Midbrain (tissue), 1 donor: ENCODE results near the gene TCERG1L.

Experiments used
- DNase-seq: peaks from one replicate; lab custom pipeline; 2025; lab: John Stamatoyannopoulos, UW

Gene TCERG1L

DNA sequence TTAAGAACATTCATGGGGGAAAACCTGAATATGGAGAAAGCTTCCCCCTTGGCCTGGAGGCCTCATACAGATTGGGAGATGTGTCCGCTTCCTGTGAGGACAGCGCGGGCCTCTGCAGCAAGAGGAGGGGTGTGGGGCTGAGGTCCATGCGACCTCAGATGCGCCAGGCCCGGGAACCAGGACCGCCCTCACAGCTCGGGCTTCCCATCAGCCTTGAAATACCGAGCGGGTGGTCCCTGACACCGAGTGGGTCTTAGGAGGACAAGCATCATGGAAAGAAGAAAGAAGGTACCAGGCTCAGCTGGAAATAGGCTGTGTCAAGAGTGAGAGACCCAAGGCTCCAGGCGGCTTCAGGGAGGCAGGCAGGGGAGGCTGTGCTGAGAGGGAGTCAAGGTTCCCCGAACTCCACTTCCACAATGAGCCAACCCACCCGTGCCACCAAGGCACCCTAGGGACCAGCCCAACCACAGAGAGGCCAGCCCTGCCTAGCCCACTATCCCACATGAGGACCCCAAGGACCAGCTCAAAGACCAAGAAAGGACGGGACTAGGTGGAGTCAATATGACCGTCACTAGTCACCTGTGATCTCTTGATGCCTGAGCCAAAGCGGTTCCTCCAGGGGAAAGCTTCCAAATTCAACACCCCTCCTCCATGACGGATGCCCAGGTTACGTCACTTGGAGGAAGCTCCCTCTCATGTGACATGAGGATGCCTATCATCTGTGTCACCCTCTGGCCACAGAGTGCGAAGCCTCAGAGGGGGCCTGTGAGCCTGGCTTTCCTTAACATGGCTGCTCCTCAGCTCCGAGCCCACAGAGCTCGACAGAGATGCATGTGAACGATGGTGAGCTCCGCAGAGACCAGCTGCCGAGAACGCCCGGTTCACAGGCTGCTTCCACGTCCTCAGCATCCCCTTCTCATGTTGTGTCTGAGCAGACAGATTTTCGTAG, 103.7 kb downstream of the TCERG1L start:
- DNase-seq = no peak

DNA sequence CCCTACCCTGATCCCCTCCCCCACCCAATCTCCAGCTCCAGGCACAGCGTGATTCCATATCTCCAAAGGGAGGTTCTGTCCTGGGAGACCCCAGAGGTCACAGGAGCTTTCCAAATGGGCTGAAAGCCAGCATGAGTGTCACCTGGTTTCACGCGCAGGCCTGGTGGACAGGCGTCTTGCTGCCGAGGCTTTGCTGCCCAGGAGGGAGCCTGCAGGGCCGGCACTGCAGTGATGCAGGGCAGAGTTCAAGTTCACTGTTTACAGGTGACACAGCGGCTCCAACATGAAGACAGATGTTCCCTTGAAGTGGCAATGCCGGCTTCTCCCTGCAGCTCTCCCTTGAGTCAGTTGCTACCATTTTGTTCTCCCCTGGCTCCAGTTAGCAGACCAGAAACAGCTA, 104.3 kb downstream of the TCERG1L start:
- no peak for DNase-seq

DNA sequence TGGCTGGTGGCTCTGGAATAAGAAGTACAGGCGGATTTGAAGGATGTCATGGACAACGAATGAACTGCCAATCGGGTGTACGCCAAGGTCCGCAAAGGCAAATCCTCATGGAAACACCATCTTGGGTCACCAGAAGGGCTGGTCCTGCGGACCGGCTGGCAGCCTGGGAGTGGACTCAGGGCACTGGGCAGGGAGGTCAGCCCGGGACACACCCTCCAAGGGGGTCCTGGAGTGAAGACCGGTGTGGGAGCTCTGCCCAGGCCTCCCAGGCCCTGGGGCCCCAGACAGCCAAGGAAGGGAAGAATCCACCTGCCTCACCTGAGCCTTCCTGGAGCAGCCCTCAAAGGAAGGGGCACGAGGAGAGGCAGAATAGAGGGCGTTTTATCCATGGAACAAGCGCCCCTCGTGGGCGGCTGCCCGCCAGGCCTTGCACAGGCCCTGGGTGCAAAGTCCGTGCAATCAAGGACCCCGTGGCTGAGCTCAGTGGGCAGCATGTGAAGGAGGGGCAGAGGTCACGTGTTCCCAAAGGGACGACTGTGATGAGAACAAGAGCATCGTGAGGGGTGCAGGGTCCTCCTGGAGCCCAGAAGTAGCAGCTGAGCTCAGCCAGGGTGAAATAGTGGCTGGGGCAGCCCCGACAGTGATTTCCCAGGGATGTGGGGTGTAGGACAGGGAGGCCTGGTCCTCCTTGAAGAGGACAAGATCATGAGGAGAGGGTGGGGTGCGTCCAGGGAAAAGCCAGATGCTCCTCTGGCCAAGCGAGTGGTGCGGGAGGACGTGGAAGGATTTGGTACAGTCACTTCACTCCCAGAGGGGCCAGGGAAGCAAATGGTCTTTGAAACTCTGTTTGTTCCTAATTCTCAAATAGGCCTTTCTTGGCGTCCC, 105.2 kb downstream of the TCERG1L start:
- DNase-seq = no peak

DNA sequence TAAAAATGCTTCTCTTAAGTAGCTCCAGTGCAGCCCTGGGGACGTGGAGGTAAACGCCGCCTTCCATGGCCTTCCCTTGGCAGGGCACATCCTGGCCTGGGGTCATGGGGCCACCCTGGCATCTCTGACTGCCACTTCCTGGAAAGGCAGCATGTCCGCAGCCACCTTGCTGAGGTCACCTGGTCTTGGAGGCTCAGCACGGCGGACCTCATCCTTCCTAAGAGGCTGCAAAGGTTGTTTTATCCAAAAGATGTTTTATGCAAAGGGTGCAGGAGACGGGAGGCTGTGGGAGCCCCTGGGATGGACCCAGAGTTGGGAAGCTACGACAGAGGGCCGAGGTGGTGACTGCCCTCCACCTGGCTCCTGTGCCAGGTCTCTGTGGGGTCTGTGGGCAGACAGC, 106.0 kb downstream of the TCERG1L start:
- no peak for DNase-seq

DNA sequence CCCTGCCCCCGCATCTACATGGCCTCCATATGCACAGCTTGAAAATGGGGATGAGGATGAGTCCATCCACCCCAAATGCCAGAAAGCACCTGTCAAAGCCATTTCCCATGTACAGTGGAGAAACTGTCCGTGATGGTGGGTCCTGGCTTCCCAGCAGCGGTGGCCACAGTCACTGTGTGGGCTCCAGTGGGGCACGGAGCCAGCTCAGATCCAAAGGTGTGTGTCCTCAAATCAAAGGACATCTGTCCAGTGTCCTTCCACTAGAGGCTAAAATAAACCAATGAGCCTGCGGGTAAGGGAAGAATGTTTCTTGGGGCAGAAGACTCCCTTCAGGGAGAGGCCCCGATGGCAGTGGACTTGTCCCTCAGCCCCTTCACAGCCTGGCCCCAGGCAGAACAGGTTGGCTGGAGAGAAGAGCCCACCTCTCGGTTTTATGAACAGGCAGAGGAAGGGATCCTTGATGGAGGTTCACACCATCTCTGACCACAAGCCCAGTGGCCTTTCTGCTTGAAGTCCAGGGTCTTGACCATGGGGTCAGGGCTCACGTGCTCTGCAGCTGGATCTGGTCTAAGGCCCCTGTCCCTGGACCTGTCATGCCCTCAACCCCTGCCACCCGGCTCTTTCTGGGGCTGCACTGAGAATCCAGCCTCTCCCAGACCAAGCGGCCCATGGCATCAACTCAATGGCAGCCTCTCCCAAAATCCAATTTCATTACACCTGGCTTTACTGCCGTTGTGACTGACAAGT, 106.9 kb downstream of the TCERG1L start:
- DNase-seq = no peak

DNA sequence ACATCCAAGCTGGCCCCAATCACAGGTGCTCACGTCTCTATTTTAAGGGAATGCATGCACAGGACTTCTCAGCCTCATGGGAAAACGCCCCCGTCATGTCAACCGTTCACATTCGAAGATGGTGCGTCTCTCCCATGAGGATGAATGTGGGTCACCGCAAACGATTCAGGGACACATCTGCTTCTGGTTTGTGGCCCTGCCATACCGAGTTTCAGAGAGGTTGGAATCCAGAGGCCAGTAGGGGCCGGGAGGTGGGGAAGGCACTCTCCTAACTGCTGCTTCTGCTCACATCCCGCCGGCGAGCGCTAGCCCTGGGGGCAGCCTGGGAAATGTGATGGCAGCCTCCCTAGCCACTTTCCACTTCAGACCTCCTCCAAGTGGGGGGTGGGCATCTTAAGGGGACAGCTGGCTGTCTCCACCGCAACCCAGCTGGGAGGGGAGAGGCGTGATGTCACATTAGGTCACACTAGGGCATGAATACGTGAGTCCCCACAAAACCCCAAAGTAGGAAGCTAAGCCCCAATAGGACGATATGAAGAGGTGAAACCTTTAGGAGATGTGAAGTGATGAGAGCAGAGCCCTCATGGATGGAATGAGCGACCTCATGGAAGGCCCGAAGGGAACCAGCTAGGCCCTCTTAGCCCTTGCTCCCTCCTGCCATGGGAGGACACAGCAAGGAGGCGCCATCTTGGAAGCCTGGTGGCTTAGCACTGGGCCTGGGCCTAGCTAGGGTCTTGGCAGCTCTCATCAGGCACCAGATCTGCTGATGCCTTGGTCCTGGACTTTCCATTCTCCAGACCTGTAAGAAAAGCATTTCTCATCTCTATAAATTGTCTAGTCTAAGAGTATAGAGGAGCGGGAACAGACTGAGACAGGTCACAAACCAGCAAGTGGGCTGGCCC, 107.8 kb downstream of the TCERG1L start:
- DNase-seq = no peak

DNA sequence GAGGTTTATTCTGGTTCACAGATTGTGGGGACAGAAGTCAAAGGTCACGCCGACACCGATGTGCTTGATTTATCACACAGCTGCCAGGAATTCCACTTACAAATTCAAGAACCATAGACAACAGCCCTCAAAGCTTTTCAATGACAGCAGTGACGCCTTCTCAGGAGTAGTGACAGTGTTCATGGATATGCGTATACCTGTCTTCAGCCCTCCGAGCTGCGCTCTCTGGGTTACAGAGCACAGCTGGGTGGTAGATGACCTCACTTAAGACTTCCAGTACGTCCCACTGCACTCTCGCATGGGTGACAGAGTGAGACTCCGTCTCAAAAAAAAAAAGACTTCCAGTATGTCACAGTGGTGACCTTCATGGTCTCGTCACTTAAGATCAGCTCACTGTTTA, 108.5 kb downstream of the TCERG1L start:
- no peak for DNase-seq

DNA sequence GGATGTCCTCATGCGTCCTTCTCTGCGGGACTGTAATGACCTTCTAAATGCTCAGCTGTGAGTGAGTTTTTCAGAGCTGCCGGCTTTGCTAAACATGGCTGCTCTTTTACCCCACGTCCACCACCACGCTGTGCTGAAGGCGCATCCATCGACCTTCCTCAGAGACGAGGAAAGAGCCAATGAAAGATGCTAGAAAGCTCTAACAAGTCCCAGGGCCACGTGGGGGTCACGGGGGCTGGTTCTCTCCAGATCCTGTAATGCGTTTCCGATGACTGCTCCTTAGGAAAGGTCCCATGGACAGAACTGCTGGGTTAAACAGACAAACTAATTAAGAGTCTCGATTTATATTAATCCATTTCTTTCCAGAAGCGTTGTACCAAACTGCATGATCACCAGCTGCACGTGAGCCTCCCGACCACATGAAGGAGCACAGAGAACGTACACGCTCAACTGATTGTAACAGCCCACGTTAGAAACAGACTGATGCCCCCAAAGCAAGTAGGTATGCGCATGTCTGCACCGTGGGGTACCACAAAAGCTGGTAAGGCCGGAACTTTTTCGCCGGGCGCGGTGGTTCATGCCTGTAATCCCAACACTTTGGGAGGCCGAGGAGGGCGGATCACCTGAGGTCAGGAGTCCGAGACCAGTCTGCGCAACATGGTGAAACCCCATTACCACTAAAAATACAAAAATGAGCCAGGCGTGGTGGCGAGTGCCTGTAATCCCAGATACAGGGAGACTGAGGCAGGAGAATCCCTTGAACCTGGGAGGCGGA, 109.6 kb downstream of the TCERG1L start:
- DNase-seq = no peak

DNA sequence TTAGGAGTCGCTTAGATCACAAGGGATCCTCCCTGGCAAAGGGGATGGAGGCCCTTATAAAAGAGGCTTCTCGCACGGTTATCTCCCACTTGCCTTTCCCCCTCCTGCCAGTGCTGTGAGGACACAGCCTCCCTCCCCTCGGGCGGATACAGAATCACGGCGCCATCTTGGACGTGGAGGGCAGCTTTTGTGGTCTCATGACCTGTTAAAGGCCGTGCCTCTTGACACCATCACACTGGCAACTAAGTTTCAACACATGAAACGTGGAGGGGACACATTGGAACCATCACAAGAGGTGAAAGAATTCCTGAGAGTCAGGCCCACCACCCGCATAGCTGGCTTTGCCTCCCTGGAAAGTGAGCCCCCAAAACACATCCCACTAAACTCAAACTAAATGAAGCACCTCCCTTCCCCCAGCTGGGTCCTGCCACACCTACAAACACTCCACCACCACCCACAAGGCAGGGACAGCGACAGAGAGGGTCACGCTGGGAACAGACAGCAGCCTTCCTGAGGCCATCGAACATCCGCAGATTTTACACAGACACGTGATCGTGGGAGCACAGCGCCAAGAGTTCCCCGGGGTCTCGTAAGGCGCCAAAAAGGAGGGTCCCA, 110.6 kb downstream of the TCERG1L start:
- no peak for DNase-seq

DNA sequence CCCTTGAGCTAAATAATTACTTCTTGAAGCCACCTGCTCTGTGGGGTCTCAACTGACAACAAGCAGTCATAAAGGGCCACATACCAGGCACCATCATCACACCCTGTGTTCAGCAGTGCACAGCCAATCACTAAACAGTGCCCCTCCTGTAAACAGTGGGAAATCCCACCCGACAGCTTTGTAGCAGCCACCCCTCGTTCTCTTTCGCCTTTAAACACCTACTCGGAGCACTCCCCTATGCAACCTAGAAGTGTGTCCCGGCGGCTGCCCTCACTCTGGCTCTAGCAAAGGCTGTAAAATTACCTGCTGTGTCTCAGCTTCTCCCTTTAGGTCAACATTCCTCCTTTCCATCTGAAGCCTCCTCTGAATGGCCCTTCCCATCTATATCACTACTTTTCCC, 111.9 kb downstream of the TCERG1L start:
- no peak for DNase-seq

DNA sequence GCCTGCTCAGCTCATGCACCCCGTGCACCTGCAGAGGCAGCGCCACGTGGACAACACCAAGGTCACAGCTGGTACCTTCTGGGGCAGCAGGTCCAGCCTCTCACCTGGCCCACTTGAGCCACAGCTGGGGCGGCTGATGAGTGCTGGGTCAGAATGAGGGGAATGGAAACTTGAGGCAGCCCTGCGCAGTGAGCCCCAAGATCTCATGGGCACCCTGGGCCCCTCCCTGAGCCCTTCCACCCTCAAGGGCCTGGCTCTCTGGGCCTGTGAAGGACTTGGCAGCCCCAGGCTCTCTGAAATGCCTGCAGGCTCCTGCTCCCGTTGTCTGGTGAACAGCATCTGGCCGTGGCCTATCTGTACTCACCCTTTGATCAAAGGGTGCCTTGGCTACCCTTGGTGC, 112.7 kb downstream of the TCERG1L start:
- no peak for DNase-seq

DNA sequence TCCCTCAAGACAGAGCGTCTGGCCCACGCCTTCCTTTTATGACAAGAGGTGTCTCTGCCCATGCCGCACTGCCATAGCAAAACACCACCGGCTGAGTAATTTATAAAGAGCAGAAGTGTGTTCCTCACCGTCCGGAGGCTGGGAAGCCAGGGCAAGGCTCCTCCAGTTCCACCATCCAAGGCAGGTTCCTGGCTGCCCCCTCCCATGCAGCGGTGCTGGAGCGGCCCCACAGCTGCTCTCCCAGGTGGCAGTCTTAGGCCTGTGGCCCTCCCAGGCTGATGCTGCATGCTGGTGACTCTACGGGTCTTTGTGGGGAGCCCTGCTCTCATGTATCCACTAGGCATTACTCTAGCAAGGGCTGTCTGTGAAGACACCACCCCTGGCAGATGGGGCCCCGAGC, 113.1 kb downstream of the TCERG1L start:
- DNase-seq = no peak

DNA sequence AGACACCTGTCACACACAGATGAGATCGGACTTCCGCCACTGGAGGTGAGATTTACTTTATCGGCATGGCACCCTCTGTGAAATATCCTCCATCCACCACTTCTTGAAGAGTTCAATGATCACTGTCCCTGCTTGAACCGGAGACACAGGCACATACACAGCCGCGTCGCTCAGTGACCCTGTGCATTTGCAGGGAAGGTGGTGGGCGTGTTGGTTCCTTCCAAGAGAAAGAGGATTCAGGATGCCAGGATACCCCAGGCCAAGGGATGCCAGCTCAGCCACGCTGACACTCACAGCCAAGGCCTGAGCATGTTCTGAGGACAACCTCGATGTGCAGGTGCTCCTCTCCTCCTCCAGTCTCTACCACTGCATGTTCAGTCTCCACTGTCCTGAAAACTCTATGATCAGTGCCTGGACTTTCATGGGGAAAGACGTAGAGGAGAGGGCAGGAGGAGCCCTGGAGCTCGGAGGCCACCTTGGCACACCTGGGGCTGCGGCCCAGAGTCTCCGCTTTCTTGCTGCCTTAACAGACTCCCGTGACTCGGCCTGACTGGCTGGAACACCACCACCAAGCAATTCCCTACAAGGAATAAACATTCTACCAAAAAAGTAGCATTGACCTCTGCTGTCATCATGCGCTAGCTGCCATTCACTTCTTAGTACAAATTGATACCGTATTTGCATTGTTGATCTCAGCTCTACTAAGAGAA, 115.2 kb downstream of the TCERG1L start:
- DNase-seq = no peak

DNA sequence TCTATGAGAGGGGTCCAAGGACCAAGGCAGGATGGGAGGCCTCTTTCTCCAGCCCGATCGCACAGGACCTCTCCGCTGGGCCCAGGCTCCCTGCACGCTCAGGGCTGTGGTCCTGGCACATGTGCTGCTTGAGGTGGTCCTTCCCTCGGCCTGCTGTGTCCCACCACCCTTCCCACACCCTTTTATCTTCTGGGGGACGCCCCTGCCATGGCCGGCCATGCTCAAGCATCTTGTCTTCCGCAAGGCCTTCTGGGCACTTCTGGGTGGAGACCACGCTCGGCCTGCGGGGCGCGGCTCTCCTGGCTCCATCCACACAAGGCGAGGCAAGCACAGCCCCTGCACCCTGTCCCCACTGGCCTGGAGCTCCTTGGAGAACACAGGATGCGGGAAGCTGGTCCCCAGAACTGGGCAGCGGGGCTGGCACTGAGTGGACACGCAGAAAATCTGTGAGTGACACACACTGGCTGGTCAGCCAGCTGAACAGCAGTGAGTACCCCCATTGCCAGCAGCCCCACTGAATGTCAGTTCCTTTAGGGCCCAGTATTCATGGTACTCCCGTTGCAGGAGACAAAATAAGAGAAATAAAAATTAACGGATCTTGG, 115.9 kb downstream of the TCERG1L start:
- DNase-seq = no peak

DNA sequence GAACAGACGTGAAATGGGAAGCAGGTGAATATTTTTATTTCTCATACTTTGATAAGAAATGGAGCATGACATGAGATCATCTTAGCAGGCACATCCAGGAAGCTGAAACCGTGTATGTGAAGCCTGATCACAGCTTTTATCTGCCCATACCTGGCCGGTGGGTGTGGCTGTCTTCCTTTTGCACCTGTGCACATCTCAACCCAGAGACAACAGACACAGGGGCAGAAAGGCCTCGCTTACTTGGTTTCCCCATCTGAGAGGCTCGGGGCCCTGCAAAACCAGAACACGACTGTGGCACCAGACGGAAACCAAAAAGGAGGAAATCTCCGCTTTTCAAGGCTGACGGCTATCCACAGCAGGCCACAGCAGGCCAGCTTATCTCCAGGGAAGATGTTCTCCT, 116.4 kb downstream of the TCERG1L start:
- DNase-seq = no peak

DNA sequence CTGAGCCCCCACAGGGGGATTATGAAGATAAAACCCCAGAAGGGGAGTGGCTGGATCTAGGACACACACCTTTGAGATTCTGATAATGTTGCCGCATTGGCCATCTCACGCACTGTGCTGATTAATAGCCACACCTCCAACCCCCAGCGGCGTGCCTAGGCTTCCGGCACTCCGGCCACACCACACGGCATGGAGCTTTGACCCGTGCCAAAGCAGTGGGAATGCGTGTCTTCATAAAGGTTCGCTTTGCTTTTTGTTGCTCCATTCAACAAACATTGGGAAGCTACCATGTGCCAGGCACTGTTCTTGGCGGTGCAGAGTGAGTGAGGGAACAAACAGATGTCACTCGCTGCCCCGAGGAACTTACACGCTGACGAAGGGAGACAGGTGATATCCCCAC, 117.6 kb downstream of the TCERG1L start:
- DNase-seq = no peak

DNA sequence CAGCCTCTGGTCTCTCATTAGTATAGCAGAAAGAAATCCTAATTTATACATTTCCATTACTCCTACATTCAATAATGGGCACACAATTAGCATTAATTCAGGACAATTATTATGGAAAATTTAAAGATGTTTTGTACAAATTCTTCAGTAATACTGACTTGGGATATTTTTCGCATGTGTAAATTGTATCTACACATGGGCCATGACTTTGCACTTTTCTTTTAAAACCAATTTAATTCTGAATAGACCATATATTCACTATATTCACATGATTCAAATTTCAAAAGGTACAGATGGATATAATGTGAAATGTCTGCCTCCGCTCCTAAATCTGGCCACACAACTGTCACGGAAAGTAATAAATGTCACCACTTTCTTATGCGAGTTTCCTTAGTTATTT, 123.0 kb downstream of the TCERG1L start:
- DNase-seq = no peak

DNA sequence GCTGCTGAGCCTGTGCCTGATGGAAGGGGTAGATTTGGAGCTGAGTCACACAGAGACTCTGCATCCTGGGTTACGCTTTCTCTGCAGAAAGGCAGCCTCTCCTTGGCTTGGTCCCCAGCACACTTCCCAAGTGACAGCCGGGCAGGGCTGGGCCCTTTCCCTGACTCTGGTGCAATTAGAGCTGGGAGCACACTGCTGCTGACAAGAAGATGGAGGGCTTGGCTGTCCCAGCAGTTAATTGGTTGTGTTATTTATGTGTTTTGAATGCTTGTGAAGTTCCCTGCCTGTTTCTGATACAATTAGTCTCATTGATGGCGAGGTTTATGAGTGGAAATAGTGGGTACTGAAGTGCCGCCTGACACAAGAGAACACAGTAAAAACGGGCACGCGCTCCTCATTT, 123.6 kb downstream of the TCERG1L start:
- no peak for DNase-seq

DNA sequence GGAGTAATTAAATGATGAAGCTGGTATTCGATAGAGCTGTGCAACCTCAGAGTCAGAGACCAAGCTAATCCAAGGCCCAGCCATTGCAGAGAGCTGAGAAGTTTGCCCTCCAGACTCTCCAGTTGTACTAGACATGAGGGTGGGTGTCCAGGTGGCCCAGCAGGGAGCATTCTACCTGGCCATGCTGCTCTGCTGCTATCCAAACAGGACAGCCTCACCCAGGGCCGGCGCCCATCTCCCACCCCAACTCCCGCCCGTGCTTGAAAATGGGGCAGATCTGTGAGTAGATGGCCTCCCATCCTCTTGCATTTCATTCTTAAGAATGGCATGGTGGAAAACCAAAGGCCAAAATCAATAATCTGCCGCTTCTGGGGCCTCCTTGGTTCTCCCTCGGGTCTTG, 124.2 kb downstream of the TCERG1L start:
- DNase-seq = no peak
